Astrocyte (in vitro differentiated cells and primary cell): Measurements from ENCODE around the gene TMED6. TPM values are rescaled to one million over a fixed set of nuclear protein-coding genes. Genes with fewer than 3 reads are reported as not detected.
A peak's percentile ranks its signal among the peaks of the same experiment; 100 is the strongest.

Experiments used
- DNase-seq: peaks from one replicate; pipeline ENCODE4 v3.0.0-alpha.2; 2010; ENCODE audit warnings: low read depth
- FAIRE-seq: peaks from 2 replicates; lab custom pipeline; 2011; peaks lifted over from hg19 to GRCh38; lab: Jason Lieb, UNC
- H2AFZ ChIP-seq: 2 replicates; pipeline ENCODE4 v1.6.0; 2012; ENCODE audit warnings: low read depth, low read length, inconsistent platforms
- H3K27ac ChIP-seq: 2 replicates; pipeline ENCODE4 v1.5.1; 2011; ENCODE audit warnings: low read depth, low read length, inconsistent platforms
- H3K27me3 ChIP-seq: 2 replicates; pipeline ENCODE4 v1.6.0; 2011; ENCODE audit warnings: low read length, inconsistent platforms; ENCODE audit not compliant: insufficient read depth
- H3K36me3 ChIP-seq: 2 replicates; pipeline ENCODE4 v1.5.1; 2011; ENCODE audit warnings: low read length, inconsistent platforms; ENCODE audit not compliant: insufficient read depth
- H3K4me1 ChIP-seq: 2 replicates; pipeline ENCODE4 v1.5.1; 2011; ENCODE audit warnings: low read length, inconsistent platforms; ENCODE audit not compliant: insufficient read depth
- H3K4me2 ChIP-seq: 2 replicates; pipeline ENCODE4 v1.6.0; 2012; ENCODE audit warnings: low read length, inconsistent platforms
- H3K4me3 ChIP-seq: 2 replicates; pipeline ENCODE4 v1.5.1; 2011; ENCODE audit warnings: low read depth, mild to moderate bottlenecking, low read length, inconsistent platforms; ENCODE audit not compliant: insufficient read depth
- H3K79me2 ChIP-seq: 2 replicates; pipeline ENCODE4 v1.6.0; 2012; ENCODE audit warnings: mild to moderate bottlenecking, low read length, inconsistent platforms; ENCODE audit not compliant: insufficient read depth
- H3K9ac ChIP-seq: 2 replicates; pipeline ENCODE4 v1.6.0; 2012; ENCODE audit warnings: mild to moderate bottlenecking, low read length, inconsistent platforms
- H3K9me3 ChIP-seq: 2 replicates; pipeline ENCODE4 v1.5.1; 2012; ENCODE audit warnings: low read depth, mild to moderate bottlenecking, low read length, inconsistent platforms; ENCODE audit not compliant: insufficient read depth
- H4K20me1 ChIP-seq: 2 replicates; pipeline ENCODE4 v1.6.0; 2012; ENCODE audit warnings: low read length, inconsistent platforms; ENCODE audit not compliant: insufficient read depth
- H3K27ac Mint-ChIP-seq: one replicate; pipeline ENCODE4 v1.8.0; 2021; ENCODE audit warnings: mild to moderate bottlenecking, mixed read lengths; ENCODE audit not compliant: unreplicated experiment
- H3K27me3 Mint-ChIP-seq: one replicate; pipeline ENCODE4 v1.8.0; 2021; ENCODE audit warnings: low read depth, mixed read lengths; ENCODE audit not compliant: unreplicated experiment
- H3K36me3 Mint-ChIP-seq: one replicate; pipeline ENCODE4 v1.8.0; 2021; ENCODE audit warnings: low read depth, mixed read lengths; ENCODE audit not compliant: unreplicated experiment
- H3K4me1 Mint-ChIP-seq: one replicate; pipeline ENCODE4 v1.8.0; 2021; ENCODE audit warnings: low read depth, mixed read lengths; ENCODE audit not compliant: unreplicated experiment
- H3K4me3 Mint-ChIP-seq: one replicate; pipeline ENCODE4 v1.8.0; 2021; ENCODE audit warnings: mild to moderate bottlenecking, moderate library complexity, mixed read lengths; ENCODE audit not compliant: unreplicated experiment
- H3K9me3 Mint-ChIP-seq: one replicate; pipeline ENCODE4 v1.8.0; 2021; ENCODE audit warnings: mild to moderate bottlenecking, mixed read lengths; ENCODE audit not compliant: unreplicated experiment
- CTCF ChIP-seq: IDR thresholded peaks from 2 replicates; pipeline ENCODE4 v1.5.1; 2011; ENCODE audit warnings: low read depth, mild to moderate bottlenecking, inconsistent platforms, low read length, moderate library complexity; ENCODE audit not compliant: insufficient read depth
- EZH2 ChIP-seq: IDR thresholded peaks from 2 replicates; pipeline ENCODE4 v1.6.1; 2012; ENCODE audit warnings: mild to moderate bottlenecking, low read length, inconsistent platforms; ENCODE audit not compliant: insufficient read depth
- total RNA-seq: library from RNA; stranded (reverse); gene quantifications from 2 replicates; pipeline ENCODE4 v1.2.1, GENCODE V29; 2021

TMED6 gene
- total RNA-seq, 1 donor from 2014 or later = 0.64 TPM

- H3K4me2 ChIP-seq = no peak overlapping the region
- H3K9me3 ChIP-seq = no peaks in the 10 kb centered on the region
- H3K36me3 ChIP-seq = peaks cover 61% of the 10 kb centered on the region
- no peak overlapping the region for H3K9ac ChIP-seq
- peaks cover 13% of the 10 kb centered on the region for H3K4me1 Mint-ChIP-seq
- DNase-seq (no peak), FAIRE-seq (no peak)
- no peak for TF ChIP-seq EZH2
- no peak for TF ChIP-seq CTCF
- no peak overlapping the region for H3K4me3 ChIP-seq
- no peak overlapping the region for H3K27ac ChIP-seq
- H3K4me3 Mint-ChIP-seq = no peak overlapping the region
- H2AFZ ChIP-seq = no peak overlapping the region
- no peaks in the 10 kb centered on the region for H3K27me3 Mint-ChIP-seq
- H3K79me2 ChIP-seq = peaks cover 81% of the 10 kb centered on the region
- peaks cover 15% of the 10 kb centered on the region for H3K4me1 ChIP-seq
- H3K27ac Mint-ChIP-seq = no peak overlapping the region
- H4K20me1 ChIP-seq = peaks cover 88% of the 10 kb centered on the region
- H3K36me3 Mint-ChIP-seq = peaks cover 27% of the 10 kb centered on the region
- no peaks in the 10 kb centered on the region for H3K27me3 ChIP-seq
- no peaks in the 10 kb centered on the region for H3K9me3 Mint-ChIP-seq
Observed at GRCh38 chr16:69324013-69324531, 27.5 kb downstream of the TMED6 start.

GRCh38 chr16:69323415-69323814, 28.2 kb downstream of the TMED6 start:
- Mint-ChIP-seq H3K4me1 (peaks cover 8% of the 10 kb centered on the region), H3K4me3 (no peak overlapping the region), H3K27ac (no peak overlapping the region), H3K27me3 (no peaks in the 10 kb centered on the region), H3K9me3 (no peaks in the 10 kb centered on the region), H3K36me3 (peaks cover 22% of the 10 kb centered on the region)
- TF ChIP-seq EZH2 (no peak), CTCF (no peak)
- DNase-seq = no peak
- Histone ChIP-seq H3K27ac (no peak overlapping the region), H3K27me3 (no peaks in the 10 kb centered on the region), H3K4me1 (peaks cover 8% of the 10 kb centered on the region), H3K4me3 (no peak overlapping the region), H3K4me2 (no peak overlapping the region), H3K9me3 (no peaks in the 10 kb centered on the region), H3K79me2 (peaks cover 74% of the 10 kb centered on the region), H4K20me1 (peaks cover 85% of the 10 kb centered on the region), H3K9ac (no peak overlapping the region), H2AFZ (no peak overlapping the region), H3K36me3 (peaks cover 63% of the 10 kb centered on the region)
- no peak for FAIRE-seq

GRCh38 chr16:69322343-69322742, 29.2 kb downstream of the TMED6 start:
- H3K9ac ChIP-seq = no peak overlapping the region
- H3K79me2 ChIP-seq = peaks cover 65% of the 10 kb centered on the region
- H4K20me1 ChIP-seq = peaks cover 82% of the 10 kb centered on the region
- no peaks in the 10 kb centered on the region for H3K9me3 ChIP-seq
- Mint-ChIP-seq H3K4me1 (peaks cover 6% of the 10 kb centered on the region), H3K27ac (peak overlapping the region; percentile 3), H3K4me3 (no peak overlapping the region), H3K27me3 (no peaks in the 10 kb centered on the region), H3K36me3 (peaks cover 20% of the 10 kb centered on the region), H3K9me3 (no peaks in the 10 kb centered on the region)
- TF ChIP-seq CTCF (no peak), EZH2 (no peak)
- DNase-seq (no peak), FAIRE-seq (no peak)
- no peak overlapping the region for H3K4me3 ChIP-seq
- H3K36me3 ChIP-seq = peaks cover 63% of the 10 kb centered on the region
- H3K4me1 ChIP-seq = peaks cover 5% of the 10 kb centered on the region
- H3K27me3 ChIP-seq = no peaks in the 10 kb centered on the region
- H3K4me2 ChIP-seq = no peak overlapping the region
- H3K27ac ChIP-seq = no peak overlapping the region
- no peak overlapping the region for H2AFZ ChIP-seq
